IMR-90 (cell line): Measurements from ENCODE around the gene ZNF277. TPM values are rescaled to one million over a fixed set of nuclear protein-coding genes. Genes with fewer than 3 reads are reported as not detected.

ENCODE experiments used
- ATAC-seq: fragments of 200-7000 bp; cut with Tn5 transposase; 2 replicates; pipeline ENCODE4 v1.9.1; 2020; ENCODE audit warnings: low read depth, mild to moderate bottlenecking, moderate library complexity
- BruUV-seq: library from RNA; stranded (reverse); fragments of 400-500 nt; replicated peaks from 2 replicates; lab custom pipeline; 2021; lab: Mats Ljungman, UMichigan
- CTCF ChIA-PET: fragments of 300-600 bp; formaldehyde crosslinking; extraction: SDS; loops from one replicate; lab custom pipeline; 2021; ENCODE audit warnings: antibody characterized with exemption; lab: Yijun Ruan, JAX
- POLR2A ChIA-PET: fragments of 300-600 bp; sonication (Branson Sonifier 250); formaldehyde crosslinking; loops from one replicate; lab custom pipeline; 2022; ENCODE audit warnings: antibody characterized with exemption; ENCODE audit not compliant: unreplicated experiment; lab: Charles Lee
- DNase-seq: peaks from one replicate; pipeline ENCODE4 v3.0.0; 2013
- H2AFZ ChIP-seq: replicated peaks from 2 replicates; pipeline ENCODE3; 2013; ENCODE audit warnings: low read length, mild to moderate bottlenecking; ENCODE audit not compliant: poor library complexity
- H2AK5ac ChIP-seq: 2 replicates; pipeline ENCODE4 v1.6.1; 2013; ENCODE audit warnings: low read depth, low read length, inconsistent platforms
- H2AK9ac ChIP-seq: replicated peaks from 2 replicates; pipeline ENCODE3; 2013; ENCODE audit warnings: mild to moderate bottlenecking, low read depth, low read length, moderate library complexity; ENCODE audit not compliant: poor library complexity
- H2BK120ac ChIP-seq: 2 replicates; pipeline ENCODE4 v1.6.1; 2013; ENCODE audit warnings: low read depth, low read length, inconsistent platforms
- H2BK15ac ChIP-seq: 3 replicates; pipeline ENCODE4 v1.6.1; 2013; ENCODE audit warnings: low read depth, low read length, inconsistent platforms
- H2BK20ac ChIP-seq: 2 replicates; pipeline ENCODE4 v1.6.1; 2013; ENCODE audit warnings: low read depth, mild to moderate bottlenecking, inconsistent platforms, low read length, moderate library complexity
- H2BK5ac ChIP-seq: 2 replicates; pipeline ENCODE4 v1.6.1; 2013; ENCODE audit warnings: mild to moderate bottlenecking, low read depth, low read length, inconsistent platforms; ENCODE audit not compliant: poor library complexity, severe bottlenecking
- H3K14ac ChIP-seq: replicated peaks from 2 replicates; pipeline ENCODE4 v1.6.1; 2013; ENCODE audit warnings: low read depth, low read length, inconsistent platforms
- H3K18ac ChIP-seq: 2 replicates; pipeline ENCODE4 v1.6.1; 2013; ENCODE audit warnings: low read depth, low read length, control low read depth
- H3K23ac ChIP-seq: 2 replicates; pipeline ENCODE4 v1.6.1; 2013; ENCODE audit warnings: low read depth, low read length, inconsistent platforms
- H3K27ac ChIP-seq: 2 replicates; pipeline ENCODE4 v1.5.1; 2013; ENCODE audit warnings: mild to moderate bottlenecking, control low read depth, low read length; ENCODE audit not compliant: insufficient read depth
- H3K27me3 ChIP-seq: 2 replicates; pipeline ENCODE4 v1.6.1; 2013; ENCODE audit warnings: low read length; ENCODE audit not compliant: control insufficient read depth, insufficient read depth
- H3K36me3 ChIP-seq: 2 replicates; pipeline ENCODE4 v1.6.1; 2013; ENCODE audit warnings: low read length, mixed read lengths; ENCODE audit not compliant: control insufficient read depth, insufficient read depth
- H3K4ac ChIP-seq: 2 replicates; pipeline ENCODE4 v1.6.1; 2013; ENCODE audit warnings: low read depth, low read length, inconsistent platforms
- H3K4me1 ChIP-seq: 2 replicates; pipeline ENCODE4 v1.6.1; 2013; ENCODE audit warnings: low read length, mixed read lengths; ENCODE audit not compliant: control insufficient read depth, insufficient read depth
- H3K4me2 ChIP-seq: 2 replicates; pipeline ENCODE4 v1.6.1; 2013; ENCODE audit warnings: low read depth, mild to moderate bottlenecking, control low read depth, low read length, moderate library complexity
- H3K4me3 ChIP-seq: 2 replicates; pipeline ENCODE4 v1.5.1; 2013; ENCODE audit warnings: low read depth, mild to moderate bottlenecking, control low read depth, low read length, moderate library complexity; ENCODE audit not compliant: insufficient read depth
- H3K56ac ChIP-seq: 2 replicates; pipeline ENCODE4 v1.6.1; 2013; ENCODE audit warnings: low read length, inconsistent platforms; ENCODE audit not compliant: insufficient read depth; ENCODE audit errors: extremely low read depth
- H3K79me1 ChIP-seq, 2 experiments: 2 replicates each; pipeline ENCODE4 v1.6.1; 2013; ENCODE audit warnings: low read length in 2 of 2, inconsistent platforms in 1 of 2, low read depth in 1 of 2
- H3K9ac ChIP-seq: 2 replicates; pipeline ENCODE4 v1.6.1; 2013; ENCODE audit warnings: low read depth, low read length, control low read depth
- H3K9me1 ChIP-seq: 2 replicates; pipeline ENCODE4 v1.6.1; 2013; ENCODE audit warnings: low read length, inconsistent platforms; ENCODE audit not compliant: insufficient read depth
- H3K9me3 ChIP-seq: 2 replicates; pipeline ENCODE4 v1.6.1; 2013; ENCODE audit warnings: low read length; ENCODE audit not compliant: control insufficient read depth, insufficient read depth
- H4K20me1 ChIP-seq: 2 replicates; pipeline ENCODE4 v1.6.1; 2013; ENCODE audit warnings: low read length, inconsistent platforms; ENCODE audit not compliant: insufficient read depth
- H4K5ac ChIP-seq: 2 replicates; pipeline ENCODE4 v1.6.1; 2013; ENCODE audit warnings: mild to moderate bottlenecking, low read depth, low read length, control low read depth
- H4K8ac ChIP-seq, 2 experiments: 2 replicates each; pipeline ENCODE4 v1.6.1; 2013; ENCODE audit warnings: low read depth in 2 of 2, low read length in 2 of 2, control low read depth in 1 of 2, inconsistent platforms in 1 of 2
- H4K91ac ChIP-seq: 2 replicates; pipeline ENCODE4 v1.6.1; 2013; ENCODE audit warnings: low read depth, low read length, inconsistent platforms; ENCODE audit not compliant: insufficient read depth
- BHLHE40 ChIP-seq: fragments of 150-350 bp; IDR thresholded peaks from 2 replicates; pipeline ENCODE4 v1.6.1; 2016; ENCODE audit warnings: mild to moderate bottlenecking, low read depth, low read length
- CEBPB ChIP-seq: IDR thresholded peaks from 2 replicates; pipeline ENCODE4 v1.6.1; 2012; ENCODE audit warnings: low read depth, low read length, improper control_type of control experiment
- CHD1 ChIP-seq: IDR thresholded peaks from 2 replicates; pipeline ENCODE4 v1.6.1; 2012; ENCODE audit warnings: low read depth, low read length, improper control_type of control experiment
- ELK1 ChIP-seq: fragments of 150-350 bp; IDR thresholded peaks from 2 replicates; pipeline ENCODE4 v1.6.1; 2016; ENCODE audit warnings: low read depth, mild to moderate bottlenecking, low read length, moderate library complexity, borderline replicate concordance
- FOS ChIP-seq: fragments of 150-350 bp; IDR thresholded peaks from 2 replicates; pipeline ENCODE4 v1.6.1; 2016; ENCODE audit warnings: low read depth, low read length
- MAFK ChIP-seq: IDR thresholded peaks from 2 replicates; pipeline ENCODE4 v1.6.1; 2012; ENCODE audit warnings: low read depth, low read length, improper control_type of control experiment
- MAZ ChIP-seq: IDR thresholded peaks from 2 replicates; pipeline ENCODE4 v1.6.1; 2012; ENCODE audit warnings: low read depth, mild to moderate bottlenecking, low read length, improper control_type of control experiment, moderate library complexity, borderline replicate concordance
- MXI1 ChIP-seq: IDR thresholded peaks from 2 replicates; pipeline ENCODE4 v1.6.1; 2012; ENCODE audit warnings: low read depth, mild to moderate bottlenecking, low read length, moderate library complexity, borderline replicate concordance
- NFE2L2 ChIP-seq: fragments of 150-350 bp; IDR thresholded peaks from 2 replicates; pipeline ENCODE4 v1.6.1; 2016; ENCODE audit warnings: low read depth, mild to moderate bottlenecking, low read length
- POLR2A ChIP-seq: IDR thresholded peaks from 2 replicates; pipeline ENCODE4 v1.6.1; 2012; ENCODE audit warnings: mild to moderate bottlenecking, low read depth, low read length
- RCOR1 ChIP-seq: IDR thresholded peaks from 2 replicates; pipeline ENCODE4 v1.6.1; 2012; ENCODE audit warnings: mild to moderate bottlenecking, low read length, improper control_type of control experiment; ENCODE audit not compliant: insufficient replicate concordance
- RFX5 ChIP-seq: IDR thresholded peaks from 2 replicates; pipeline ENCODE4 v1.8.0; 2012; ENCODE audit warnings: low read depth, mild to moderate bottlenecking, low read length, moderate library complexity
- SMC3 ChIP-seq: fragments of 150-350 bp; IDR thresholded peaks from 2 replicates; pipeline ENCODE4 v1.6.1; 2016; ENCODE audit warnings: low read depth, mild to moderate bottlenecking, antibody characterized with exemption, low read length, moderate library complexity
- USF2 ChIP-seq: fragments of 150-350 bp; IDR thresholded peaks from 2 replicates; pipeline ENCODE4 v1.6.1; 2017; ENCODE audit warnings: mild to moderate bottlenecking, antibody characterized with exemption, low read length, low read depth
- WGBS, 2 experiments: methylation state at CpG; one replicate each; pipeline versions ENCODE4 v1.1.5 to v1.1.7; 2013; ENCODE audit warnings: missing lambda C conversion rate in 2 of 2; ENCODE audit not compliant: insufficient read length in 1 of 2; ENCODE audit errors: extremely low coverage in 2 of 2; 5-methylcytosine and 5-hydroxymethylcytosine counted together
- dilution Hi-C: fragments of 300-500 bp; cut with HindIII; formaldehyde crosslinking; loops from one replicate; pipeline ENCODE4 v1.14.3; 2018; ENCODE audit warnings: low sequenced_read_pairs; ENCODE audit not compliant: unreplicated experiment
- in situ Hi-C: fragments of 300-500 bp; cut with MboI; formaldehyde crosslinking; loops from 3 replicates; pipeline ENCODE4 v1.14.3; 2019; ENCODE audit warnings: low sequenced_read_pairs, inconsistent platforms, mixed read lengths
- intact Hi-C: fragments of 100-400 bp; cut with micrococcal nuclease; formaldehyde crosslinking; loops from 2 replicates; pipeline ENCODE4 v1.10.0; 2022
- polyA plus RNA-seq, 3 experiments: library from polyadenylated mRNA; depleted of rRNA; stranded (reverse); fragments of >200 nt; gene quantifications; 2 replicates each; pipeline ENCODE4 v1.2.3, GENCODE V29; 2012; ENCODE audit warnings: low replicate concordance in 1 of 3
- total RNA-seq: library from RNA; depleted of rRNA; stranded (reverse); fragments of >200 nt; gene quantifications from 2 replicates; pipeline ENCODE4 v1.2.3, GENCODE V29; 2012

ZNF277 gene
- total and polyA plus RNA-seq, 2 of the 4 experiments (the other 2 are of a cell fraction) = 7.3 to 21.3 TPM

- Histone ChIP-seq H4K20me1 (peaks cover 3% of the 10 kb centered on the region; the same call in 1 of the 2 replicates), H3K4me1 (no peaks in the 10 kb centered on the region), H3K4ac (no peak overlapping the region), H3K4me3 (no peak overlapping the region), H3K9me1 (no peaks in the 10 kb centered on the region), H3K9ac (no peak overlapping the region), H4K5ac (no peak overlapping the region), H2BK5ac (no peak overlapping the region), H3K18ac (no peak overlapping the region), H3K4me2 (no peak overlapping the region), H3K79me1 (peaks cover 7% of the 10 kb centered on the region in 2 experiments), H3K56ac (no peak overlapping the region), H4K8ac (no peak overlapping the region), H4K91ac (no peak overlapping the region), H2AFZ (no peak overlapping the region), H3K27ac (no peak overlapping the region), H2AK9ac (no peak overlapping the region), H2BK15ac (no peak overlapping the region; the same call in 2 of the 3 replicates), H3K14ac (no peak overlapping the region), H3K27me3 (no peaks in the 10 kb centered on the region), H3K9me3 (no peaks in the 10 kb centered on the region), H2BK120ac (no peak overlapping the region), H3K36me3 (no peaks in the 10 kb centered on the region), H2AK5ac (no peak overlapping the region), H3K23ac (no peak overlapping the region), H2BK20ac (no peak overlapping the region)
- TF ChIP-seq MXI1 (no peak), RFX5 (no peak), POLR2A (no peak), NFE2L2 (no peak), BHLHE40 (no peak), CEBPB (no peak), ELK1 (no peak), FOS (no peak), MAZ (no peak), CHD1 (no peak), USF2 (no peak), RCOR1 (no peak), SMC3 (no peak), MAFK (no peak)
- intact Hi-C loops = no loop called here
- dilution Hi-C loops = no loop called here
- CTCF ChIA-PET = no interaction called here
- POLR2A ChIA-PET = no interaction called here
- ATAC-seq (no peak), DNase-seq (no peak)
- in situ Hi-C loops = no loop called here
- BruUV-seq = no TSS peak
- WGBS, 2 experiments = no CpG with 5 or more reads among the region's 2 CpGs
These were observed 72.5 kb downstream of the ZNF277 start for GRCh38 chr7:112279042-112279441.
